Measurements from ENCODE around the gene NAALADL2. TPM values are rescaled to one million over a fixed set of nuclear protein-coding genes. Genes with fewer than 3 reads are reported as not detected.

The NAALADL2 gene
- total and polyA plus RNA-seq, 2 of the 8 experiments (the other 6 are each of a cell fraction or from before 2014, with no cell fraction given), result 0.12 to 0.22 TPM

GRCh38 chr3:175270198-175270837 is 411.2 kb downstream of the NAALADL2 start (continued):
- TF ChIP-seq CHD7 (IDR thresholded peaks at IDR 0.05; ENCODE audit: insufficient replicate concordance, low read length) (no peak), ZNF274 (IDR thresholded peaks at IDR 0.05; ENCODE audit: borderline replicate concordance, extremely low read depth, low read length) (no peak), JUN (IDR thresholded peaks at IDR 0.05; ENCODE audit: low read depth, low read length) (no peak), HDAC6 (IDR thresholded peaks at IDR 0.05; ENCODE audit: low read depth, low read length) (no peak), YY1 (IDR thresholded peaks at IDR 0.05; ENCODE audit: low read depth, low read length) (no peak), EP300 (IDR thresholded peaks at IDR 0.05; ENCODE audit: borderline replicate concordance in 1 of 2, low read depth in 2 of 2, low read length in 2 of 2) (no peak), CHD1 (IDR thresholded peaks at IDR 0.05; ENCODE audit: low read depth, low read length) (no peak), RBBP5 (IDR thresholded peaks at IDR 0.05; ENCODE audit: borderline replicate concordance, low read depth, low read length) (no peak), RFX5 (IDR thresholded peaks at IDR 0.05; ENCODE audit: borderline replicate concordance, low read depth, low read length) (no peak)
